ENCODE data around the gene C4B. TPM values are rescaled to one million over a fixed set of nuclear protein-coding genes. Genes with fewer than 3 reads are reported as not detected.
"Not testable (repeated sequence)": the region's sequence is repeated elsewhere in the genome, so short reads cannot be mapped to it uniquely, and the experiment has no call there.

The C4B gene
- total RNA-seq, 1 donor from 2014 or later: 10.3 TPM

GRCh38 chr6:32035283-32036013 lies 20.9 kb downstream of the C4B start:
- H3K27me3 Mint-ChIP-seq (ENCODE audit: low read depth); H3K36me3 Mint-ChIP-seq (ENCODE audit: low read depth); H3K4me3 Mint-ChIP-seq (ENCODE audit: unreplicated experiment); H3K27ac Mint-ChIP-seq (ENCODE audit: unreplicated experiment); H3K9me3 Mint-ChIP-seq (ENCODE audit: low read depth); H3K4me1 Mint-ChIP-seq (ENCODE audit: low read depth); DNase-seq (ENCODE audit: low spot score): not testable (repeated sequence)

GRCh38 chr6:32037136-32037535 lies 22.5 kb downstream of the C4B start:
- not testable (repeated sequence) for H3K27ac Mint-ChIP-seq (ENCODE audit: unreplicated experiment); DNase-seq (ENCODE audit: low spot score); H3K4me3 Mint-ChIP-seq (ENCODE audit: unreplicated experiment); H3K27me3 Mint-ChIP-seq (ENCODE audit: low read depth); H3K36me3 Mint-ChIP-seq (ENCODE audit: low read depth); H3K9me3 Mint-ChIP-seq (ENCODE audit: low read depth); H3K4me1 Mint-ChIP-seq (ENCODE audit: low read depth)

- not testable (repeated sequence) for H3K36me3 Mint-ChIP-seq (ENCODE audit: low read depth); H3K4me1 Mint-ChIP-seq (ENCODE audit: low read depth); H3K4me3 Mint-ChIP-seq (ENCODE audit: unreplicated experiment); H3K27ac Mint-ChIP-seq (ENCODE audit: unreplicated experiment); H3K27me3 Mint-ChIP-seq (ENCODE audit: low read depth); DNase-seq (ENCODE audit: low spot score); H3K9me3 Mint-ChIP-seq (ENCODE audit: low read depth)
Observed at GRCh38 chr6:32037598-32038524, 23.3 kb downstream of the C4B start, which contains the start of gene CYP21A2. CYP21A2 (plus strand) TSS chr6:32038415; CDS start chr6:32038423, 8 bp downstream.

- H3K27ac Mint-ChIP-seq (ENCODE audit: unreplicated experiment); H3K9me3 Mint-ChIP-seq (ENCODE audit: low read depth); DNase-seq (ENCODE audit: low spot score); H3K4me1 Mint-ChIP-seq (ENCODE audit: low read depth); H3K27me3 Mint-ChIP-seq (ENCODE audit: low read depth); H3K4me3 Mint-ChIP-seq (ENCODE audit: unreplicated experiment); H3K36me3 Mint-ChIP-seq (ENCODE audit: low read depth): not testable (repeated sequence)
Observed at GRCh38 chr6:32038878-32039277, 24.3 kb downstream of the C4B start.

- not testable (repeated sequence) for H3K27me3 Mint-ChIP-seq (ENCODE audit: low read depth); DNase-seq (ENCODE audit: low spot score); H3K9me3 Mint-ChIP-seq (ENCODE audit: low read depth); H3K4me1 Mint-ChIP-seq (ENCODE audit: low read depth); H3K27ac Mint-ChIP-seq (ENCODE audit: unreplicated experiment); H3K36me3 Mint-ChIP-seq (ENCODE audit: low read depth); H3K4me3 Mint-ChIP-seq (ENCODE audit: unreplicated experiment)
Observed at GRCh38 chr6:32039321-32040274, 25.0 kb downstream of the C4B start.

- H3K27ac Mint-ChIP-seq (ENCODE audit: unreplicated experiment); H3K4me3 Mint-ChIP-seq (ENCODE audit: unreplicated experiment); H3K4me1 Mint-ChIP-seq (ENCODE audit: low read depth); H3K9me3 Mint-ChIP-seq (ENCODE audit: low read depth); H3K36me3 Mint-ChIP-seq (ENCODE audit: low read depth); H3K27me3 Mint-ChIP-seq (ENCODE audit: low read depth); DNase-seq (ENCODE audit: low spot score): not testable (repeated sequence)
Observed at GRCh38 chr6:32040299-32041049, 25.9 kb downstream of the C4B start.

- not testable (repeated sequence) for H3K27me3 Mint-ChIP-seq (ENCODE audit: low read depth); H3K27ac Mint-ChIP-seq (ENCODE audit: unreplicated experiment); H3K36me3 Mint-ChIP-seq (ENCODE audit: low read depth); H3K4me1 Mint-ChIP-seq (ENCODE audit: low read depth); H3K9me3 Mint-ChIP-seq (ENCODE audit: low read depth); H3K4me3 Mint-ChIP-seq (ENCODE audit: unreplicated experiment); DNase-seq (ENCODE audit: low spot score)
Observed at GRCh38 chr6:32041050-32041321, 26.4 kb downstream of the C4B start.

GRCh38 chr6:32041385-32041784 lies 26.8 kb downstream of the C4B start:
- H3K9me3 Mint-ChIP-seq (ENCODE audit: low read depth); H3K4me3 Mint-ChIP-seq (ENCODE audit: unreplicated experiment); DNase-seq (ENCODE audit: low spot score); H3K36me3 Mint-ChIP-seq (ENCODE audit: low read depth); H3K27me3 Mint-ChIP-seq (ENCODE audit: low read depth); H3K4me1 Mint-ChIP-seq (ENCODE audit: low read depth): not testable (repeated sequence)
- peak overlapping the region; percentile 12 for H3K27ac Mint-ChIP-seq (ENCODE audit: unreplicated experiment)

- H3K4me3 Mint-ChIP-seq (ENCODE audit: unreplicated experiment); H3K36me3 Mint-ChIP-seq (ENCODE audit: low read depth); DNase-seq (ENCODE audit: low spot score); H3K9me3 Mint-ChIP-seq (ENCODE audit: low read depth); H3K4me1 Mint-ChIP-seq (ENCODE audit: low read depth); H3K27me3 Mint-ChIP-seq (ENCODE audit: low read depth); H3K27ac Mint-ChIP-seq (ENCODE audit: unreplicated experiment): not testable (repeated sequence)
Observed at GRCh38 chr6:32042276-32042675, 27.7 kb downstream of the C4B start.

GRCh38 chr6:32043589-32044380 lies 29.2 kb downstream of the C4B start:
- not testable (repeated sequence) for H3K27me3 Mint-ChIP-seq (ENCODE audit: low read depth); DNase-seq (ENCODE audit: low spot score); H3K9me3 Mint-ChIP-seq (ENCODE audit: low read depth); H3K27ac Mint-ChIP-seq (ENCODE audit: unreplicated experiment); H3K4me3 Mint-ChIP-seq (ENCODE audit: unreplicated experiment); H3K36me3 Mint-ChIP-seq (ENCODE audit: low read depth)
- peaks cover 17% of the 10 kb centered on the region for H3K4me1 Mint-ChIP-seq (ENCODE audit: low read depth)

GRCh38 chr6:32044916-32045315 lies 30.3 kb downstream of the C4B start:
- not testable (repeated sequence) for H3K9me3 Mint-ChIP-seq (ENCODE audit: low read depth)

More at GRCh38 chr6:32044916-32045315, 30.3 kb downstream of the C4B start:
- not testable (repeated sequence) for H3K4me3 Mint-ChIP-seq (ENCODE audit: unreplicated experiment); DNase-seq (ENCODE audit: low spot score); H3K27me3 Mint-ChIP-seq (ENCODE audit: low read depth); H3K27ac Mint-ChIP-seq (ENCODE audit: unreplicated experiment); H3K36me3 Mint-ChIP-seq (ENCODE audit: low read depth)
- H3K4me1 Mint-ChIP-seq (ENCODE audit: low read depth): peaks cover 17% of the 10 kb centered on the region

All from chondrocyte (in vitro differentiated cells).